NCI-H1092 (cell line): Measurements from ENCODE around the gene PI16.

ENCODE experiments used
- DNase-seq: peaks from one replicate; lab custom pipeline; 2025; lab: John Stamatoyannopoulos, UW

Gene PI16

GRCh38 chr6:37004044-37004980 is 49.8 kb downstream of the PI16 start:
- DNase-seq = peak; percentile 28

- DNase-seq = no peak
Observed at GRCh38 chr6:37005061-37005810, 50.7 kb downstream of the PI16 start, which contains the start of gene FGD2. TSS of gene FGD2 (plus strand) at chr6:37005655. CDS start at chr6:37005818, 163 bp downstream.

GRCh38 chr6:37005827-37006567 is 51.5 kb downstream of the PI16 start:
- no peak for DNase-seq

GRCh38 chr6:37006793-37007339 is 52.3 kb downstream of the PI16 start:
- DNase-seq = no peak

GRCh38 chr6:37007340-37008043 is 53.0 kb downstream of the PI16 start:
- DNase-seq = no peak

GRCh38 chr6:37008484-37009465 is 54.2 kb downstream of the PI16 start:
- DNase-seq = no peak

GRCh38 chr6:37010402-37010892 is 55.9 kb downstream of the PI16 start:
- DNase-seq = no peak

GRCh38 chr6:37011656-37012378 is 57.3 kb downstream of the PI16 start:
- no peak for DNase-seq

- no peak for DNase-seq
Observed at GRCh38 chr6:37013516-37014491, 59.3 kb downstream of the PI16 start.
